Measurements from ENCODE around the gene AGTR1.

- TF ChIP-seq CTCF (IDR thresholded peaks at IDR 0.05; ENCODE audit: low read length) (no peak), EZH2 (IDR thresholded peaks at IDR 0.05; ENCODE audit: borderline replicate concordance, low read length) (no peak)
These were observed 61.7 kb downstream of the AGTR1 start for GRCh38 chr3:148759430-148759829.

Measured in OCI-LY1 (cell line).